K562 (cell line): Measurements from ENCODE around the gene IRF2. TPM values are rescaled to one million over a fixed set of nuclear protein-coding genes. Genes with fewer than 3 reads are reported as not detected.

Experiments
- FOSL1 ChIP-seq: fragments of 200-800 bp; sonication (Bioruptor generic); conservative IDR thresholded peaks from 2 replicates; pipeline ENCODE4 v1.6.1; 2016; ENCODE audit warnings: missing genetic modification characterization, missing compliant biosample characterization
- KAT8 ChIP-seq: fragments of 450-650 bp; IDR thresholded peaks from 2 replicates; pipeline ENCODE4 v1.6.1; 2016; ENCODE audit warnings: low read depth, mild to moderate bottlenecking
- NCOA1 ChIP-seq: fragments of 450-650 bp; IDR thresholded peaks from 2 replicates; pipeline ENCODE4 v1.6.1; 2016; ENCODE audit warnings: low read depth
- SAP30 ChIP-seq: fragments of 200-600 bp; sonication (generic); IDR thresholded peaks from 2 replicates; pipeline ENCODE4 v1.6.1; 2012; ENCODE audit warnings: borderline replicate concordance, low read depth, mild to moderate bottlenecking, moderate library complexity, low read length, control low read depth, inconsistent platforms; ENCODE audit not compliant: insufficient read depth, poor library complexity, severe bottlenecking
- SMAD4 ChIP-seq: fragments of 250-450 bp; sonication (Bioruptor Pico); conservative IDR thresholded peaks from 2 replicates; pipeline ENCODE4 v1.8.0; 2021; ENCODE audit warnings: inconsistent platforms, mild to moderate bottlenecking, moderate library complexity
- ZNF263 ChIP-seq: sonication (generic); formaldehyde crosslinking; IDR thresholded peaks from 2 replicates; pipeline ENCODE4 v1.8.0; 2022; ENCODE audit warnings: mild to moderate bottlenecking, missing genetic modification reagents, borderline replicate concordance
- polyA plus RNA-seq, 8 experiments: library from polyadenylated mRNA; depleted of rRNA in 4 of 8; stranded (reverse) in 5 of 8; unstranded in 3 of 8; fragments of >200 nt; fragmentation: Nextera tagmentation in 2 of 8; fragmentation: Illumina TruSeq in 1 of 8; extraction: Ambion mirVana in 2 of 8; extraction: Trizol in 1 of 8; gene quantifications; 2 replicates each; pipeline versions ENCODE4 v1.2.1 to v1.2.3, GENCODE V29; 2011 to 2014; ENCODE audit warnings: inconsistent platforms in 1 of 8, missing spikeins in 1 of 8
- total RNA-seq, 7 experiments: library from RNA; depleted of rRNA in 6 of 7; stranded (reverse); fragments of >200 nt in 6 of 7; fragmentation: Illumina TruSeq in 2 of 7; extraction: Trizol in 2 of 7; gene quantifications; 2 replicates each; pipeline versions ENCODE4 v1.2.1 to v1.2.3, GENCODE V29; 2011 to 2021; ENCODE audit warnings: low replicate concordance in 1 of 7
- TF ChIP-seq, protein P1 (sequence below), 2 experiments: fragments of 450-650 bp; formaldehyde crosslinking in 1 of 2; IDR thresholded peaks; 2 replicates each; pipeline versions ENCODE4 v1.4.0 to v1.6.1; 2014 to 2020; ENCODE audit warnings: mild to moderate bottlenecking in 2 of 2, borderline replicate concordance in 1 of 2, low read depth in 1 of 2
- TF ChIP-seq, protein P2 (sequence below): fragments of 450-650 bp; formaldehyde crosslinking; IDR thresholded peaks from 2 replicates; pipeline ENCODE4 v1.4.0; 2020; ENCODE audit warnings: mild to moderate bottlenecking, moderate library complexity
- TF ChIP-seq, protein P3 (sequence below): sonication (generic); formaldehyde crosslinking; IDR thresholded peaks from 2 replicates; pipeline ENCODE4 v1.5.0; 2020; ENCODE audit warnings: missing genetic modification reagents
- TF ChIP-seq, protein P4 (sequence below), 2 experiments: fragments of 450-650 bp; conservative IDR thresholded peaks; 2 replicates each; pipeline ENCODE4 v1.6.1; 2017; ENCODE audit warnings: mild to moderate bottlenecking in 2 of 2, moderate library complexity in 2 of 2
- TF ChIP-seq, protein P5 (sequence below): IDR thresholded peaks from 2 replicates; pipeline ENCODE4 v1.6.1; 2014; ENCODE audit warnings: antibody characterized with exemption

Gene IRF2
- total and polyA plus RNA-seq, 9 of the 15 experiments (the other 6 are each of a cell fraction or from before 2014, with no cell fraction given): 7.1 to 17.1 (median 11.3) TPM

DNA sequence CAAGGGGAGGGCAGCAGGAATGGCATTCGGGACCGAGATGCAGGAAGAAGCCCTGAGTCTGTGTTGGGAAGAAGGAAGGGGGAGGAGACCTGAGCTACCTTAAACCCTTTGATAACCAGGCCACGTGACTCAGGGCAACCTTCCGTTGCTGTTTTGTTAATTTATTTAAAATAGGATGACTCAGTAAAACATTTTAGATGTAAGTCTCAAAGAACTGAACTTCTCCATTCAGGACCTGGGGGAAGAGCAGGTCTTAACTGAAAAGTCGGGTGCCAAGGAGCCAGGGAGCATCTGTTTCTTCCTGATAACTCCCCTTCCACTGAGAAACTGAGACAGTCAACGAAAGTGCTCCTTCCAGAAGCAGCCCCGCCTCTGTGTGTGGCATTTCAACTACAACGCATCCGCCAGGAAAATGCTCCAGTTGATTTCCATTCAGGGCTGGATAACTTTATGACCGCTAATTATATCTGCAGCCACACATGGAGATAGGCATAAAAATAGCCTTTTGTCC lies 88.0 kb downstream of the IRF2 start (continued):
- TF ChIP-seq, protein P1, sequence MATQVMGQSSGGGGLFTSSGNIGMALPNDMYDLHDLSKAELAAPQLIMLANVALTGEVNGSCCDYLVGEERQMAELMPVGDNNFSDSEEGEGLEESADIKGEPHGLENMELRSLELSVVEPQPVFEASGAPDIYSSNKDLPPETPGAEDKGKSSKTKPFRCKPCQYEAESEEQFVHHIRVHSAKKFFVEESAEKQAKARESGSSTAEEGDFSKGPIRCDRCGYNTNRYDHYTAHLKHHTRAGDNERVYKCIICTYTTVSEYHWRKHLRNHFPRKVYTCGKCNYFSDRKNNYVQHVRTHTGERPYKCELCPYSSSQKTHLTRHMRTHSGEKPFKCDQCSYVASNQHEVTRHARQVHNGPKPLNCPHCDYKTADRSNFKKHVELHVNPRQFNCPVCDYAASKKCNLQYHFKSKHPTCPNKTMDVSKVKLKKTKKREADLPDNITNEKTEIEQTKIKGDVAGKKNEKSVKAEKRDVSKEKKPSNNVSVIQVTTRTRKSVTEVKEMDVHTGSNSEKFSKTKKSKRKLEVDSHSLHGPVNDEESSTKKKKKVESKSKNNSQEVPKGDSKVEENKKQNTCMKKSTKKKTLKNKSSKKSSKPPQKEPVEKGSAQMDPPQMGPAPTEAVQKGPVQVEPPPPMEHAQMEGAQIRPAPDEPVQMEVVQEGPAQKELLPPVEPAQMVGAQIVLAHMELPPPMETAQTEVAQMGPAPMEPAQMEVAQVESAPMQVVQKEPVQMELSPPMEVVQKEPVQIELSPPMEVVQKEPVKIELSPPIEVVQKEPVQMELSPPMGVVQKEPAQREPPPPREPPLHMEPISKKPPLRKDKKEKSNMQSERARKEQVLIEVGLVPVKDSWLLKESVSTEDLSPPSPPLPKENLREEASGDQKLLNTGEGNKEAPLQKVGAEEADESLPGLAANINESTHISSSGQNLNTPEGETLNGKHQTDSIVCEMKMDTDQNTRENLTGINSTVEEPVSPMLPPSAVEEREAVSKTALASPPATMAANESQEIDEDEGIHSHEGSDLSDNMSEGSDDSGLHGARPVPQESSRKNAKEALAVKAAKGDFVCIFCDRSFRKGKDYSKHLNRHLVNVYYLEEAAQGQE (IDR thresholded peaks at IDR 0.05; ENCODE audit: borderline replicate concordance): peak; percentile 39; the same call in 1 of the 2 replicates
- TF ChIP-seq, protein P1 (CRISPR knock-in tag; IDR thresholded peaks at IDR 0.05; ENCODE audit: low read depth): no peak
- peak; percentile 76 for TF ChIP-seq FOSL1
- TF ChIP-seq SAP30: no peak
- TF ChIP-seq SMAD4 (CRISPR knock-in tag): 0 out of 2 replicates have a peak, but pooled peaks have one; percentile 24
- TF ChIP-seq, protein P2, sequence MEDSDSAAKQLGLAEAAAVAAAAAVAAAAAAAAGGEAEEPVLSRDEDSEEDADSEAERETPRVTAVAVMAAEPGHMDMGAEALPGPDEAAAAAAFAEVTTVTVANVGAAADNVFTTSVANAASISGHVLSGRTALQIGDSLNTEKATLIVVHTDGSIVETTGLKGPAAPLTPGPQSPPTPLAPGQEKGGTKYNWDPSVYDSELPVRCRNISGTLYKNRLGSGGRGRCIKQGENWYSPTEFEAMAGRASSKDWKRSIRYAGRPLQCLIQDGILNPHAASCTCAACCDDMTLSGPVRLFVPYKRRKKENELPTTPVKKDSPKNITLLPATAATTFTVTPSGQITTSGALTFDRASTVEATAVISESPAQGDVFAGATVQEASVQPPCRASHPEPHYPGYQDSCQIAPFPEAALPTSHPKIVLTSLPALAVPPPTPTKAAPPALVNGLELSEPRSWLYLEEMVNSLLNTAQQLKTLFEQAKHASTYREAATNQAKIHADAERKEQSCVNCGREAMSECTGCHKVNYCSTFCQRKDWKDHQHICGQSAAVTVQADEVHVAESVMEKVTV (CRISPR knock-in tag): 0 out of 2 replicates have a peak, but pooled peaks have one; percentile 17
- TF ChIP-seq, protein P3, sequence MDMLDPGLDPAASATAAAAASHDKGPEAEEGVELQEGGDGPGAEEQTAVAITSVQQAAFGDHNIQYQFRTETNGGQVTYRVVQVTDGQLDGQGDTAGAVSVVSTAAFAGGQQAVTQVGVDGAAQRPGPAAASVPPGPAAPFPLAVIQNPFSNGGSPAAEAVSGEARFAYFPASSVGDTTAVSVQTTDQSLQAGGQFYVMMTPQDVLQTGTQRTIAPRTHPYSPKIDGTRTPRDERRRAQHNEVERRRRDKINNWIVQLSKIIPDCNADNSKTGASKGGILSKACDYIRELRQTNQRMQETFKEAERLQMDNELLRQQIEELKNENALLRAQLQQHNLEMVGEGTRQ (CRISPR knock-in tag): peak; percentile 89
- no peak for TF ChIP-seq KAT8
- TF ChIP-seq, protein P4, sequence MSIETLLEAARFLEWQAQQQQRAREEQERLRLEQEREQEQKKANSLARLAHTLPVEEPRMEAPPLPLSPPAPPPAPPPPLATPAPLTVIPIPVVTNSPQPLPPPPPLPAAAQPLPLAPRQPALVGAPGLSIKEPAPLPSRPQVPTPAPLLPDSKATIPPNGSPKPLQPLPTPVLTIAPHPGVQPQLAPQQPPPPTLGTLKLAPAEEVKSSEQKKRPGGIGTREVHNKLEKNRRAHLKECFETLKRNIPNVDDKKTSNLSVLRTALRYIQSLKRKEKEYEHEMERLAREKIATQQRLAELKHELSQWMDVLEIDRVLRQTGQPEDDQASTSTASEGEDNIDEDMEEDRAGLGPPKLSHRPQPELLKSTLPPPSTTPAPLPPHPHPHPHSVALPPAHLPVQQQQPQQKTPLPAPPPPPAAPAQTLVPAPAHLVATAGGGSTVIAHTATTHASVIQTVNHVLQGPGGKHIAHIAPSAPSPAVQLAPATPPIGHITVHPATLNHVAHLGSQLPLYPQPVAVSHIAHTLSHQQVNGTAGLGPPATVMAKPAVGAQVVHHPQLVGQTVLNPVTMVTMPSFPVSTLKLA (conservative IDR thresholded peaks at IDR 0.05): peak; percentile 62 to 78
- TF ChIP-seq NCOA1: peak; percentile 46; the same call in 1 of the 2 replicates
- TF ChIP-seq ZNF263 (CRISPR knock-in tag): peak; percentile 89; the same call in 1 of the 2 replicates
- TF ChIP-seq, protein P5, sequence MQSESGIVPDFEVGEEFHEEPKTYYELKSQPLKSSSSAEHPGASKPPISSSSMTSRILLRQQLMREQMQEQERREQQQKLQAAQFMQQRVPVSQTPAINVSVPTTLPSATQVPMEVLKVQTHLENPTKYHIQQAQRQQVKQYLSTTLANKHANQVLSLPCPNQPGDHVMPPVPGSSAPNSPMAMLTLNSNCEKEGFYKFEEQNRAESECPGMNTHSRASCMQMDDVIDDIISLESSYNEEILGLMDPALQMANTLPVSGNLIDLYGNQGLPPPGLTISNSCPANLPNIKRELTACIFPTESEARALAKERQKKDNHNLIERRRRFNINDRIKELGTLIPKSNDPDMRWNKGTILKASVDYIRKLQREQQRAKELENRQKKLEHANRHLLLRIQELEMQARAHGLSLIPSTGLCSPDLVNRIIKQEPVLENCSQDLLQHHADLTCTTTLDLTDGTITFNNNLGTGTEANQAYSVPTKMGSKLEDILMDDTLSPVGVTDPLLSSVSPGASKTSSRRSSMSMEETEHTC: peak; percentile 67; the same call in 1 of the 2 replicates
